ENCODE measurements around the gene DIPK1C. TPM values are rescaled to one million over a fixed set of nuclear protein-coding genes. Genes with fewer than 3 reads are reported as not detected.

The DIPK1C gene
- total RNA-seq, 1 donor from 2014 or later: not detected

GRCh38 chr18:74500372-74500771 lies 43.3 kb upstream of the DIPK1C start:
- Histone ChIP-seq H3K36me3 (ENCODE audit: control insufficient read depth, insufficient read depth, low read length) (no peaks in the 10 kb centered on the region), H3K27me3 (ENCODE audit: control insufficient read depth, insufficient read depth, low read length) (no peaks in the 10 kb centered on the region), H3K4me3 (ENCODE audit: low read depth, low read length) (peak overlapping the region; percentile 11)
- no peak for DNase-seq (ENCODE audit: low read depth)
- TF ChIP-seq CTCF (IDR thresholded peaks at IDR 0.05; ENCODE audit: insufficient read depth, low read length, poor library complexity, severe bottlenecking): no peak

DNA sequence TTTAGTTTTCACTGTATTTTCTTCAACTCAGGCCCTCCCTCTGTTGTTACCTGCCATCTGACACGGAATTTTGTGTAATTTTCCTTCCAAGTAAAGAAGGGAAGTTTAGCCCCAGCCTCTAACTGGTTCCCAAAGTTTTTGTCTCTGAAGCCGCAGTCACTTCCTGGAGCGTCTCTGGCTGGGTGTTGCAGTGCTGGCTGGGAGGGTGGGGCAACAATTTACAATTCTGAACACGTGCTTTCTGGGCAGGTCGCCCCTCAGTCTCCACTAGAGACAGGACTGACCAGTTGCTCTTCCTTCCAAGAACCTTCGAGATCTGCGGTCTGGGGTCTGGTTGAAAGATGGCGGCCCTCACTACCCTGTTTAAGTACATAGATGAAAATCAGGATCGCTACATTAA lies 42.5 kb upstream of the DIPK1C start:
- no peaks in the 10 kb centered on the region for H3K36me3 ChIP-seq (ENCODE audit: control insufficient read depth, insufficient read depth, low read length)
- no peak for DNase-seq (ENCODE audit: low read depth)
- H3K4me3 ChIP-seq (ENCODE audit: low read depth, low read length): peak overlapping the region; percentile 25
- no peak for TF ChIP-seq CTCF (IDR thresholded peaks at IDR 0.05; ENCODE audit: insufficient read depth, low read length, poor library complexity, severe bottlenecking)
- no peaks in the 10 kb centered on the region for H3K27me3 ChIP-seq (ENCODE audit: control insufficient read depth, insufficient read depth, low read length)

- Histone ChIP-seq H3K36me3 (ENCODE audit: control insufficient read depth, insufficient read depth, low read length) (no peaks in the 10 kb centered on the region), H3K27me3 (ENCODE audit: control insufficient read depth, insufficient read depth, low read length) (no peaks in the 10 kb centered on the region), H3K4me3 (ENCODE audit: low read depth, low read length) (no peak overlapping the region)
- DNase-seq (ENCODE audit: low read depth): no peak
- TF ChIP-seq CTCF (IDR thresholded peaks at IDR 0.05; ENCODE audit: insufficient read depth, low read length, poor library complexity, severe bottlenecking): no peak
Observed at GRCh38 chr18:74498712-74499627, 41.9 kb upstream of the DIPK1C start.

DNA sequence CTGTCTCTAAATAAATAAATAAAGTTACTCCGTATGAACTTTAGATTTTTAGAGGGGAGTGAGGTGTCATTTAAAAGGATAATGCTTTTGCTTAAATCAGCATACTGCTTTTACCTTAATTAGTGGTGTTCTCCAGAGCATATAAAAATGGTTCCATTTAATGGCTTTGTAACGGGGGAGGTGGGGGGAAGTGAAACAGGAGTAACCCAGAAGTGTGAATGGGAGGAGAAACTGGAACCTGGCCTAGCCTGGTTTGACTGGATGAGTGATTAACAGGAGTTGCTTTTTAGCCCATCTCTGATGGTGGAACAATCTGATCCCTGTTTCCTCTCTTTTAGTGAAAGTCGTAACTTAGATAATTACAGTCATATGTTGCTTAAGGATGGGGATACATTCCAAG lies 40.7 kb upstream of the DIPK1C start:
- no peak overlapping the region for H3K4me3 ChIP-seq (ENCODE audit: low read depth, low read length)
- no peaks in the 10 kb centered on the region for H3K27me3 ChIP-seq (ENCODE audit: control insufficient read depth, insufficient read depth, low read length)
- DNase-seq (ENCODE audit: low read depth): no peak
- H3K36me3 ChIP-seq (ENCODE audit: control insufficient read depth, insufficient read depth, low read length): no peaks in the 10 kb centered on the region
- TF ChIP-seq CTCF (IDR thresholded peaks at IDR 0.05; ENCODE audit: insufficient read depth, low read length, poor library complexity, severe bottlenecking): no peak

DNA sequence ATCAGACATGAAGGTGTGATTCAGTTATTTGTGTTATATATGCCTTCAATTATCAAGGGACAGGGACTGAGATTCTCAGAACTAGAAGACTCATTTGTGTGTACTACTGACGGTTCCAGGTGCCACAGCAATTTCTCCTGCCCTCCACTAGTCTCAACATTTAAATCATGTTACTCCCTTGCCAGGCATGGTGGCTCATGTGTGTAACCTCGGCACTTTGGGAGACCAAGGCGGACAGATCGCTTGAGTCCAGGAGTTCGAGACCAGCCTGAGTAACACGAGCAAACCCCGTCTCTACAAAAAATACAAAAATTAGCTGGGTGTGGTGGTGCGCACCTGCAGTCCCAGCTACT lies 40.2 kb upstream of the DIPK1C start:
- no peaks in the 10 kb centered on the region for H3K27me3 ChIP-seq (ENCODE audit: control insufficient read depth, insufficient read depth, low read length)
- no peak for TF ChIP-seq CTCF (IDR thresholded peaks at IDR 0.05; ENCODE audit: insufficient read depth, low read length, poor library complexity, severe bottlenecking)
- H3K36me3 ChIP-seq (ENCODE audit: control insufficient read depth, insufficient read depth, low read length): no peaks in the 10 kb centered on the region
- peak overlapping the region; percentile 83 for H3K4me3 ChIP-seq (ENCODE audit: low read depth, low read length)
- no peak for DNase-seq (ENCODE audit: low read depth)

Measured in kidney epithelial cell (primary cell).